HG02938 (cell line): ENCODE measurements around the gene IRX6.

Experiments
- ATAC-seq: cut with Tn5 transposase; IDR thresholded peaks from one replicate; pipeline ENCODE4 v1.9.1; 2021; ENCODE audit warnings: mild to moderate bottlenecking, moderate library complexity; ENCODE audit not compliant: unreplicated experiment

IRX6 gene

GRCh38 chr16:55364811-55365210, 40.8 kb downstream of the IRX6 start:
- no peak for ATAC-seq

- no peak for ATAC-seq
Observed at GRCh38 chr16:55367301-55367811, 43.4 kb downstream of the IRX6 start.

GRCh38 chr16:55367866-55368603, 44.0 kb downstream of the IRX6 start:
- no peak for ATAC-seq

- ATAC-seq: no peak
Observed at GRCh38 chr16:55369151-55369550, 45.1 kb downstream of the IRX6 start.

- ATAC-seq: no peak
Observed at GRCh38 chr16:55370762-55371482, 46.9 kb downstream of the IRX6 start.

GRCh38 chr16:55372792-55373488, 48.9 kb downstream of the IRX6 start:
- no peak for ATAC-seq

- no peak for ATAC-seq
Observed at GRCh38 chr16:55373489-55373832, 49.5 kb downstream of the IRX6 start.

GRCh38 chr16:55376045-55376444, 52.0 kb downstream of the IRX6 start:
- ATAC-seq: no peak

GRCh38 chr16:55376567-55377167, 52.7 kb downstream of the IRX6 start:
- no peak for ATAC-seq

- ATAC-seq: no peak
Observed at GRCh38 chr16:55377840-55378239, 53.8 kb downstream of the IRX6 start.

GRCh38 chr16:55378616-55379015, 54.6 kb downstream of the IRX6 start:
- ATAC-seq: no peak

- no peak for ATAC-seq
Observed at GRCh38 chr16:55379371-55379770, 55.4 kb downstream of the IRX6 start.

- no peak for ATAC-seq
Observed at GRCh38 chr16:55379876-55380390, 55.9 kb downstream of the IRX6 start.
